ENCODE results near the gene KCNQ4. TPM values are rescaled to one million over a fixed set of nuclear protein-coding genes. Genes with fewer than 3 reads are reported as not detected.
A peak's percentile ranks its signal among the peaks of the same experiment; 100 is the strongest.

The KCNQ4 gene
- polyA plus RNA-seq, 3 donors, result 0.13 TPM; not detected in 2

GRCh38 chr1:40861224-40862003, 77.8 kb downstream of the KCNQ4 start:
- Histone ChIP-seq H3K4me1 (ENCODE audit: control insufficient read depth in 1 of 2, insufficient read depth in 2 of 2, low read length in 2 of 2) (peaks cover 22 to 42% of the 10 kb centered on the region in 2 donors), H3K4me2 (replicated peaks; ENCODE audit: extremely low read depth, low read length, poor library complexity, severe bottlenecking) (peak overlapping the region; percentile 95), H3K79me2 (ENCODE audit: insufficient read depth, low read length) (peaks cover 12% of the 10 kb centered on the region), H3K9me3 (replicated peaks in 1 of 2; ENCODE audit: control insufficient read depth in 1 of 2, insufficient read depth in 1 of 2, low read length in 2 of 2) (no peaks in the 10 kb centered on the region), H3K27me3 (ENCODE audit: control insufficient read depth in 2 of 2, insufficient read depth in 2 of 2, low read length in 2 of 2) (no peaks in the 10 kb centered on the region), H2AFZ (ENCODE audit: insufficient read depth, low read depth, low read length, poor library complexity, severe bottlenecking) (peak overlapping the region; percentile 96), H4K20me1 (ENCODE audit: insufficient read depth, low read length) (no peaks in the 10 kb centered on the region), H3K9ac (ENCODE audit: insufficient read depth, low read length, poor library complexity, severe bottlenecking) (peak overlapping the region; percentile 74), H3K36me3 (replicated peaks in 1 of 2; ENCODE audit: control insufficient read depth in 1 of 2, insufficient read depth in 2 of 2, low read length in 2 of 2) (no peaks in the 10 kb centered on the region), H3K27ac (ENCODE audit: low read depth in 1 of 2, low read length in 2 of 2) (peak overlapping the region; percentile 69 to 83), H3K4me3 (replicated peaks in 1 of 3; ENCODE audit: low read depth in 2 of 3, low read length in 3 of 3) (peak overlapping the region; percentile 50 to 82 (median 51))
- H3K4me3 Mint-ChIP-seq, result peak overlapping the region; percentile 93 to 96
- peak overlapping the region; percentile 89 to 96 (median 94) for H3K27ac Mint-ChIP-seq
- peaks cover 0 to 1% (median 0%) of the 10 kb centered on the region in 7 donors for H3K9me3 Mint-ChIP-seq
- WGBS (ENCODE audit: insufficient coverage), result under 1% methylated on average over 98 of the region's 98 CpGs
- peak in 2 of 3 donors; percentile 30 to 39 for DNase-seq
- TF ChIP-seq CTCF (IDR thresholded peaks at IDR 0.05), result no peak
- H3K27me3 Mint-ChIP-seq (ENCODE audit: low read depth in 3 of 3), result peaks cover 3 to 10% (median 5%) of the 10 kb centered on the region in 3 donors
- intact Hi-C loops (cut with micrococcal nuclease), result loop anchor here in 1 of 2 donors (5.0 kb wide), 1 partner anchor 76 kb away; no protein-coding TSS in a partner anchor
- H3K36me3 Mint-ChIP-seq, result peaks cover 0 to 1% of the 10 kb centered on the region in 2 donors
- peaks cover 30% of the 10 kb centered on the region for H3K4me1 Mint-ChIP-seq

DNA sequence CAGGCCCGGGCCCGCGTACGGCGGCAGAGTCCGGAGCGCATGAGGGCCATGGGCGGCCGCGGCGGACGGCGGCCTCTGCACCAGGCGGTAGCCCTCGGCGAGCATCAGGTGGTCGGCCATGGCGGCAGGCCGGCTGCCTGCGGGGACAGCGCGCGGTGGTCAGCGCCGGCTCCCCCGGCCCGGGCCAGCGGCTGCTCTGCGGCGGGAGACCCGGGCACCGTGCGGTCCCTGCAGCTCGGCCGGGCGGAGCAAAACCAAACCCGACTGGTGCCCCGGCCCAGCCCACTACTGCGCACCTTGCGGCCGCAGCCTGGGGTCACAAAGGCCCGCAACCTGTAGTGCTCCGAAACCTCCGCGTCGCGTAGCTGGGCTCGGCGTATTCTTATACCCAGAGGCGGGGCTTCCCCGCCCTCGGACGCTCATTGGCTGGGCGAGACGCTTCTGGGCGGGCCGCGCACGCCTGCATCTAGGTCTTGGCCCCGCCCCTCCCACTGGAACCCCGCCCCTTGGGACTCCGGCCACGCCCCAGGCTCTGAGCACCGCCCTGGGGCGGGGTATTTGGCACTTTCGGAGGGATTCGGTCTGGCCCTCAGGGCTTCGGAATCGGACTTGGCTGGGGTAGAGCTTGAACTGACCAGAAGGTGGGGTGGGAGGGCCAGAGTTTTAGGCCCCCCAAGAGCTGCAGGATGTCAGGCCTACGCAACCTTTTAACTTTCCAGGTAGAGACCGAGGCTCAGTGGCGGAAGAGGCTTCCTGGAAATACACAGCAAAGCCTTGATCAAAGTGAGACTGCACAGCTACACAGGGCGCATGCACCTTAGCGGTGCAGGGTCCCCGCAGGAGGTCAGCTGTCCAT, 78.6 kb downstream of the KCNQ4 start, which contains the start of gene CITED4:
Gene CITED4, minus strand, starts transcription at position 356 of the 856 bp plus-strand sequence. Its CDS starts 236 bp downstream, at position 120.
- peaks cover 4 to 10% (median 5%) of the 10 kb centered on the region in 3 donors for H3K27me3 Mint-ChIP-seq (ENCODE audit: low read depth in 3 of 3)
- Histone ChIP-seq H3K27me3 (ENCODE audit: control insufficient read depth in 2 of 2, insufficient read depth in 2 of 2, low read length in 2 of 2) (no peaks in the 10 kb centered on the region), H3K9ac (ENCODE audit: insufficient read depth, low read length, poor library complexity, severe bottlenecking) (peak within 1 kb of the TSS; percentile 74), H3K4me3 (replicated peaks in 1 of 3; ENCODE audit: low read depth in 2 of 3, low read length in 3 of 3) (peak within 1 kb of the TSS; percentile 50 to 82 (median 58)), H3K27ac (ENCODE audit: low read depth in 1 of 2, low read length in 2 of 2) (peak within 1 kb of the TSS; percentile 69 to 83), H3K9me3 (replicated peaks in 1 of 2; ENCODE audit: control insufficient read depth in 1 of 2, insufficient read depth in 1 of 2, low read length in 2 of 2) (no peaks in the 10 kb centered on the region), H4K20me1 (ENCODE audit: insufficient read depth, low read length) (no peaks in the 10 kb centered on the region), H3K36me3 (replicated peaks in 1 of 2; ENCODE audit: control insufficient read depth in 1 of 2, insufficient read depth in 2 of 2, low read length in 2 of 2) (no peaks in the 10 kb centered on the region), H3K4me2 (replicated peaks; ENCODE audit: extremely low read depth, low read length, poor library complexity, severe bottlenecking) (peak within 1 kb of the TSS; percentile 95), H2AFZ (ENCODE audit: insufficient read depth, low read depth, low read length, poor library complexity, severe bottlenecking) (peak within 1 kb of the TSS; percentile 96), H3K79me2 (ENCODE audit: insufficient read depth, low read length) (peaks cover 12% of the 10 kb centered on the region), H3K4me1 (ENCODE audit: control insufficient read depth in 1 of 2, insufficient read depth in 2 of 2, low read length in 2 of 2) (peaks cover 22 to 42% of the 10 kb centered on the region in 2 donors)
- peak within 1 kb of the TSS; percentile 89 to 96 (median 94) for H3K27ac Mint-ChIP-seq
- peaks cover 30% of the 10 kb centered on the region for H3K4me1 Mint-ChIP-seq
- peak within 1 kb of the TSS; percentile 93 to 97 for H3K4me3 Mint-ChIP-seq
- H3K36me3 Mint-ChIP-seq, result peaks cover 0 to 1% of the 10 kb centered on the region in 2 donors
- WGBS (ENCODE audit: insufficient coverage), result under 1% methylated on average over 72 of the region's 75 CpGs
- intact Hi-C loops (cut with micrococcal nuclease), result loop anchor here in 1 of 2 donors (5.0 kb wide), 1 partner anchor 75 kb away; no protein-coding TSS in a partner anchor
- no peak for TF ChIP-seq CTCF (IDR thresholded peaks at IDR 0.05)
- peaks cover 0 to 1% (median 0%) of the 10 kb centered on the region in 7 donors for H3K9me3 Mint-ChIP-seq
- DNase-seq, result peak; percentile 92 to 93 (median 93)

Data from CD14-positive monocyte (primary cell).